Measurements from ENCODE around the gene SHROOM3.

Gene SHROOM3

GRCh38 chr4:76641758-76642157 lies 206.7 kb downstream of the SHROOM3 start:
- Histone ChIP-seq H3K4me3 (ENCODE audit: low read depth in 1 of 2, low read length in 1 of 2) (no peak overlapping the region), H3K9me3 (no peaks in the 10 kb centered on the region), H3K4me1 (ENCODE audit: control insufficient read depth in 1 of 2, insufficient read depth in 1 of 2, low read depth in 1 of 2, low read length in 1 of 2) (no peaks in the 10 kb centered on the region), H3K36me3 (no peaks in the 10 kb centered on the region), H3K27ac (no peak overlapping the region), H3K27me3 (no peaks in the 10 kb centered on the region)
- TF ChIP-seq, protein P1, sequence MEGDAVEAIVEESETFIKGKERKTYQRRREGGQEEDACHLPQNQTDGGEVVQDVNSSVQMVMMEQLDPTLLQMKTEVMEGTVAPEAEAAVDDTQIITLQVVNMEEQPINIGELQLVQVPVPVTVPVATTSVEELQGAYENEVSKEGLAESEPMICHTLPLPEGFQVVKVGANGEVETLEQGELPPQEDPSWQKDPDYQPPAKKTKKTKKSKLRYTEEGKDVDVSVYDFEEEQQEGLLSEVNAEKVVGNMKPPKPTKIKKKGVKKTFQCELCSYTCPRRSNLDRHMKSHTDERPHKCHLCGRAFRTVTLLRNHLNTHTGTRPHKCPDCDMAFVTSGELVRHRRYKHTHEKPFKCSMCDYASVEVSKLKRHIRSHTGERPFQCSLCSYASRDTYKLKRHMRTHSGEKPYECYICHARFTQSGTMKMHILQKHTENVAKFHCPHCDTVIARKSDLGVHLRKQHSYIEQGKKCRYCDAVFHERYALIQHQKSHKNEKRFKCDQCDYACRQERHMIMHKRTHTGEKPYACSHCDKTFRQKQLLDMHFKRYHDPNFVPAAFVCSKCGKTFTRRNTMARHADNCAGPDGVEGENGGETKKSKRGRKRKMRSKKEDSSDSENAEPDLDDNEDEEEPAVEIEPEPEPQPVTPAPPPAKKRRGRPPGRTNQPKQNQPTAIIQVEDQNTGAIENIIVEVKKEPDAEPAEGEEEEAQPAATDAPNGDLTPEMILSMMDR (IDR thresholded peaks at IDR 0.05), result no peak

DNA sequence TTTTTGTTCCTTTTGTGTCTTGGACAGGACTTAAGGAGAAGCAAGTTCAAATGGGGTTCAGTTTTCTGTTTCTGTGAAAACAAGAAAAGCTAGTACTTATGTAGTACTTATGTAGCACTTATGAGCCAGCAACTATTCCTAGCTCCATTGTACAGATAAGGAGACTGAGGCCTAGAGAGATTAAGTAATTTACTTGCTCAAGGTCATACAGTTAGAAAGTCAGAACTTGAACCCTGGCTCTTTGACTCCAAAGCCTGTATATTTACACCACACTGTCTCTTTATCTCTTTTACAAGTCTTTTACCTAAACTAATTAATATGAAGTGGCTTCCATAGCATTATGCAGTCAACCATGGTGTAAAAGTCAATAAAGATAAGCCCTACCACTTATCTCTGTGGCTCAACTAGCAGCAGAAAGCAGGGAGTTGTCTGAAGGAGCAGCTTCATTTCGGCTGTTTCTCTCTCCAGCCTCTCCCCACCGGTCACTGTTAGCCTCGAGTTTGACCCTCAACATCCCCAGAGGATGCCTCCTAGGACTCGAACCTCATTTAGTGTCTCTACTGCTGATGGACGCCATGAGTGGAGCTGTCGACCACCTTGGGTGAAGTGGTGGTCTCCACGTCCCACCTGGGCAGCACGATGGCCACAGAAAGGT lies 209.9 kb downstream of the SHROOM3 start:
- no peaks in the 10 kb centered on the region for H3K27me3 ChIP-seq

GRCh38 chr4:76649086-76649485 lies 214.1 kb downstream of the SHROOM3 start:
- Histone ChIP-seq H3K9me3 (no peaks in the 10 kb centered on the region), H3K4me1 (ENCODE audit: control insufficient read depth in 1 of 2, insufficient read depth in 1 of 2, low read depth in 1 of 2, low read length in 1 of 2) (no peaks in the 10 kb centered on the region), H3K27me3 (no peaks in the 10 kb centered on the region), H3K27ac (no peak overlapping the region), H3K36me3 (no peaks in the 10 kb centered on the region), H3K4me3 (ENCODE audit: low read depth in 1 of 2, low read length in 1 of 2) (no peak overlapping the region)
- TF ChIP-seq, protein P1 (IDR thresholded peaks at IDR 0.05), result no peak

More for the DNA sequence above, 209.9 kb downstream of the SHROOM3 start:
- H3K4me3 ChIP-seq (ENCODE audit: low read depth in 1 of 2, low read length in 1 of 2), result no peak overlapping the region
- no peaks in the 10 kb centered on the region for H3K9me3 ChIP-seq
- H3K4me1 ChIP-seq (ENCODE audit: control insufficient read depth in 1 of 2, insufficient read depth in 1 of 2, low read depth in 1 of 2, low read length in 1 of 2), result no peaks in the 10 kb centered on the region
- H3K27ac ChIP-seq, result no peak overlapping the region
- H3K36me3 ChIP-seq, result no peaks in the 10 kb centered on the region
- TF ChIP-seq, protein P1 (IDR thresholded peaks at IDR 0.05), result no peak

DNA sequence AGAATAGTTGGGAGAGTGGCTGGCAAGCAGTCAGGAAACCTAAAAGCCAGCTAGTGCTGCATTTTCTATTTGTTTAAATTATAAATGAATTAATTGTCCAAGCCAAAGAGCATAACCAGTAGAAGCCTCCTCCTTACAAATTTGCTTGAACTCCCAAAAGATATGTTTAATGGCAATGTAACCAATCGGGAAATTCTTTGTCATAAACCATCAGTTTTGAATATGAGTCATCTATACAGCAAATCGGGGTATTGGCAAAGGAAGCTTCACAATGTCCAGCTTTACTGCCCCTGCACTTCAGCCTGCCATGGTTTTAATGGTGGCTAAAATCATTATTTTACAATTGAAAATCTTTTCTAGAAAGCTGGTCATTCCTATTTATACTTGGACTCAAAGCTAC lies 216.6 kb downstream of the SHROOM3 start:
- H3K4me1 ChIP-seq (ENCODE audit: control insufficient read depth in 1 of 2, insufficient read depth in 1 of 2, low read depth in 1 of 2, low read length in 1 of 2), result no peaks in the 10 kb centered on the region
- no peaks in the 10 kb centered on the region for H3K27me3 ChIP-seq
- H3K36me3 ChIP-seq, result no peaks in the 10 kb centered on the region
- TF ChIP-seq, protein P1 (IDR thresholded peaks at IDR 0.05), result no peak
- no peak overlapping the region for H3K4me3 ChIP-seq (ENCODE audit: low read depth in 1 of 2, low read length in 1 of 2)
- no peak overlapping the region for H3K27ac ChIP-seq
- H3K9me3 ChIP-seq, result no peaks in the 10 kb centered on the region

DNA sequence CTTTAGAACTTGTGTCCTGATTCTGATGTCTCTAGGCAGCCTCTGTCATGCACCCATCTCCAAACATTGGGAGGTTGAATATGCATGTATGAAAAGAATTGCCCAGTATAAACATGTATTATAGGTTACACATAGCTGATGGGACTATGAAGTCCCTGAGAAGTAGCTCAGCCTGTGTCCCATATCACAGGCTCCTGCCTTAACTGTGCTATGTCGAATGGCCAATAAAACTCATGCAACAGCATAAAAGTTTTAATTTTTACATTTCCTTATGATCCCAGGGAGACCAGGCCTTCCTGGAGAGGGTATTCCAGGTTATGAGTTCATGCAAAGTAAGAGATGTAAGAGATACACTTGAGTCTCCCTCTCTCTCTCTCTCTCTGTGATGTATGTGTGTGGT lies 217.4 kb downstream of the SHROOM3 start:
- Histone ChIP-seq H3K9me3 (no peaks in the 10 kb centered on the region), H3K27me3 (no peaks in the 10 kb centered on the region), H3K4me1 (ENCODE audit: control insufficient read depth in 1 of 2, insufficient read depth in 1 of 2, low read depth in 1 of 2, low read length in 1 of 2) (no peaks in the 10 kb centered on the region), H3K27ac (no peak overlapping the region), H3K36me3 (no peaks in the 10 kb centered on the region), H3K4me3 (ENCODE audit: low read depth in 1 of 2, low read length in 1 of 2) (no peak overlapping the region)
- TF ChIP-seq, protein P1 (IDR thresholded peaks at IDR 0.05), result no peak
